Central memory CD8-positive, alpha-beta T cell (primary cell): Measurements from ENCODE around the gene EPB41L2.

ENCODE experiments used
- ATAC-seq: fragments of 150-1000 bp; cut with Tn5 transposase; replicated peaks from 2 replicates; pipeline ENCODE4 v1.10.0; 2022; ENCODE audit warnings: mild to moderate bottlenecking, moderate FRiP score, moderate number of reproducible peaks; ENCODE audit not compliant: poor library complexity, severe bottlenecking; ENCODE audit errors: extremely low read depth
- DNase-seq, 2 donors: peaks; one replicate each; pipeline ENCODE4 v3.0.0; 2021; ENCODE audit warnings: low spot score in 2 of 2
- H3K27ac Mint-ChIP-seq: one replicate; pipeline ENCODE4 v1.8.0; 2022; ENCODE audit warnings: low read depth, mild to moderate bottlenecking, moderate library complexity, mixed read lengths
- H3K27me3 Mint-ChIP-seq: one replicate; pipeline ENCODE4 v1.8.0; 2022; ENCODE audit warnings: mixed read lengths
- H3K36me3 Mint-ChIP-seq: one replicate; pipeline ENCODE4 v1.8.0; 2022; ENCODE audit warnings: mild to moderate bottlenecking, moderate library complexity, mixed read lengths; ENCODE audit not compliant: insufficient read depth
- H3K4me1 Mint-ChIP-seq: one replicate; pipeline ENCODE4 v1.8.0; 2022; ENCODE audit warnings: mixed read lengths
- H3K4me3 Mint-ChIP-seq: one replicate; pipeline ENCODE4 v1.8.0; 2022; ENCODE audit warnings: mild to moderate bottlenecking, moderate library complexity, mixed read lengths
- H3K9me3 Mint-ChIP-seq: one replicate; pipeline ENCODE4 v1.8.0; 2022; ENCODE audit warnings: mixed read lengths

The EPB41L2 gene

DNA sequence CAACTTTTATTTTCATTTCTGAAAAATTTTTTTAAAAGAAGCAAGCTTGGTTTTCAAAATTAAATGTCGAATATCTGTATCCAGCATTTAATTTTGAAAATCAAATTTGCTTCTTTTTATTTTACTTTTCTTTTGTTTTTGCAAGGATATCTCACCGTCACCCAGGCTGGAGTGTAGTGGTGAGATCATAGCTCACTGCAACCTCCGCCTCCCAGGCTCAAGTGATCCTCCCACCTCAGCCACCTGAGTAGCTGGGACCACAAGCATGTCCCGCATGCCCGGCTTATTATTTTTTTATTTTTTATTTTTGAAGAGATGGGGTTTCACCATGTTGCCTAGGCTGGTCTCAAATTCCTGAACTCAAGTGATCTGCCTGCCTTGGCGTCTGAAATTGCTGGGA, 17.0 kb upstream of the EPB41L2 start:
- no peak for DNase-seq
- Mint-ChIP-seq H3K9me3 (no peaks in the 10 kb centered on the region), H3K4me3 (no peak overlapping the region), H3K27ac (no peak overlapping the region), H3K4me1 (no peaks in the 10 kb centered on the region), H3K27me3 (peaks cover 12% of the 10 kb centered on the region), H3K36me3 (no peaks in the 10 kb centered on the region)
- ATAC-seq, result no peak

DNA sequence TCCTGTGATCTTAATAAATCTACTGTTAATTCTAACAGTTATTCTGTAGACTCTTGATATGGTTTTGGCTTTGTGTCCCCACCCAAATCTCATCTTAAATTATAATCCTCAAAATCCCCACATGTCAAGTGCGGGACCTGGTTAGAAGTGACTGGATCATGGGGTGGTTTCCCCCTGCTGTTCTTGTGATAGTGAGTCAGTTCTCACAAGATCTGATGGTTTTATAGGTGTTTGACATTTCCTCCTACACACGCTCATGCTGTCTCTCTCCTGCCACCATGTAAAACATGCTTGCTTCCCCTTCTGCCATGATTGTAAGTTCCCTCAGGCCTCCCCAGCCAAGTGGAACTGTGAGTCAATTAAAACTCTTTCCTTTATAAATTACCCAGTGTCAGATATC, 10.5 kb upstream of the EPB41L2 start:
- H3K9me3 Mint-ChIP-seq, result no peaks in the 10 kb centered on the region
- DNase-seq (no peak), ATAC-seq (no peak)
- no peak overlapping the region for H3K27ac Mint-ChIP-seq
- no peaks in the 10 kb centered on the region for H3K36me3 Mint-ChIP-seq
- no peaks in the 10 kb centered on the region for H3K4me1 Mint-ChIP-seq
- no peak overlapping the region for H3K4me3 Mint-ChIP-seq
- peaks cover 12% of the 10 kb centered on the region for H3K27me3 Mint-ChIP-seq

DNA sequence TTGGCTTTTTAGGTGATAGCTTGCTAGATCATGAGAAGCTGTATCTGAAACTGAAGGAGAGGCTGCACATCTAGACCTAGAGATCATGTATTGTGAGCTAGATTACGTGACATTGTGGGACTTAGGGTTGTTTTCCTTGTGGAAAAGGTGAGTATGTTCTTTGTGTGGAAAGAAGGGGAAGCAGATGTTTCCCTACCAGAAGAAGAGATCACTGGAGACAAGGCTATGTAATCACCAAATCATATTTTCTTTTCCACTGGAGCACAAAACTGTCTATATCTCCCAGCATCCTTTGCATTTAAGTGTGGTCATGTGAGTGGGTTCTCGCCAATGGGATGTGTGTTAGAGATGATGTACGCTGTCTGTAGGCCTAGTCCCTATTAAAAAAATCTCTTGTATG, 7.0 kb upstream of the EPB41L2 start:
- Mint-ChIP-seq H3K27me3 (no peaks in the 10 kb centered on the region), H3K9me3 (no peaks in the 10 kb centered on the region), H3K27ac (no peak overlapping the region), H3K4me1 (no peaks in the 10 kb centered on the region), H3K36me3 (no peaks in the 10 kb centered on the region), H3K4me3 (no peak overlapping the region)
- ATAC-seq (no peak), DNase-seq (no peak)

DNA sequence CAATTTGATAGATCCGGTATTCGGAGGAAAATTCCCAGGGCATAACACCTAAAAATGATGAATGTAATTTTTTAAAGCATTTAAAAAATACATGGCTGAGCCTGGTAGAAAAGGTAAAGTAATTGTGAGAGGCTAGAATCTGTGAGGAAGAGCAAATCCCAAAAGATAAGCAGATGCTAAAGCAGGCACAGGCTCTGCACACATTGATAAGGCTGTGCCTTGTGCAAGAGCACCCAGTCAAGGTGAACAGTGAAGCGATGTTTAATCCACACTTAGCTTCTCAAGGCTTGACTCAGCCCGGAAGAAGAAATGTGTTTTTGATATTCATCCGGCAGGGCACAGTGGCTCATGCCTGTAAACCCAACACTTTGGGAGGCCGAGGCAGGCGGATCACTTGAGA, 5.1 kb upstream of the EPB41L2 start:
- DNase-seq (no peak), ATAC-seq (no peak)
- Mint-ChIP-seq H3K4me1 (peaks cover 6% of the 10 kb centered on the region), H3K27me3 (no peaks in the 10 kb centered on the region), H3K27ac (no peak overlapping the region), H3K36me3 (peaks cover 1% of the 10 kb centered on the region), H3K9me3 (no peaks in the 10 kb centered on the region), H3K4me3 (no peak overlapping the region)

DNA sequence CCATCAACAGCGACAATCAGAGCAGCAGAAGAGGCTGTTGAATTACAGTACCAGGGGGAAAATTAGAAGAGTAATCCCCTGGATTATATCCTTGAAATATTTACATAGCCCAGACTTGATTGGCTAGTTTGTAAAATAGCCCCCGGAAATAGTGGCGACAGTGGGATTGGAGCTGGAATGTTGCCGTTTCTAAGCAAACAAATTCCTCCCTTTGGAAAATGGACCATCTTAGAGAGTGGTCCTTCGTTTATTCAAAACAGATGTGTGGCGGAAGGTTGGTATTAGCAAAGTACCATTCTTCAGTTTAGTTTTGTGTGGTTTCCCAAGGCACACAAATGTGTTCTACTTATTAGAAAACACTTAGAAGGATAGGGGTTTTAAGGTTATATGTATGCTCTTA, 4.5 kb upstream of the EPB41L2 start:
- DNase-seq, result no peak
- no peak overlapping the region for H3K4me3 Mint-ChIP-seq
- no peak overlapping the region for H3K27ac Mint-ChIP-seq
- peaks cover 6% of the 10 kb centered on the region for H3K4me1 Mint-ChIP-seq
- H3K27me3 Mint-ChIP-seq, result no peaks in the 10 kb centered on the region
- no peaks in the 10 kb centered on the region for H3K9me3 Mint-ChIP-seq
- ATAC-seq, result no peak
- H3K36me3 Mint-ChIP-seq, result peaks cover 1% of the 10 kb centered on the region

DNA sequence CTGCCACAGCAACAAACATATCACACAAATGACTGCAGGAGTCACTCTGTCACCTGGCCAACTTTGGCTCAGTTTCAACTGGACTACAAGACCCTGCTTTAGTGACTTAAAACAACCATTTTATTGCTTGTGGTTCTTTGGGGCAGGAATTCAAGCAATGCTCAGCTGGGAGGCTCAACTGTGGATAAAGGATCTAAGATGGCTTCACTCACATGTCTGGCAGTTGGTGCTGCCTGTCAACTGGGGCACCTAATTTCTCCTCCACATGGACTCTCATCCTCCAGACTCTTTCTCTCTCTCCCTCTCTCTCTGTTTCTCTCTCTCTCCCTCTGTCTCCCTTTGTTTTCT, 2.8 kb upstream of the EPB41L2 start:
- ATAC-seq, result no peak
- Mint-ChIP-seq H3K36me3 (peaks cover 1% of the 10 kb centered on the region), H3K4me1 (peaks cover 17% of the 10 kb centered on the region)

DNA sequence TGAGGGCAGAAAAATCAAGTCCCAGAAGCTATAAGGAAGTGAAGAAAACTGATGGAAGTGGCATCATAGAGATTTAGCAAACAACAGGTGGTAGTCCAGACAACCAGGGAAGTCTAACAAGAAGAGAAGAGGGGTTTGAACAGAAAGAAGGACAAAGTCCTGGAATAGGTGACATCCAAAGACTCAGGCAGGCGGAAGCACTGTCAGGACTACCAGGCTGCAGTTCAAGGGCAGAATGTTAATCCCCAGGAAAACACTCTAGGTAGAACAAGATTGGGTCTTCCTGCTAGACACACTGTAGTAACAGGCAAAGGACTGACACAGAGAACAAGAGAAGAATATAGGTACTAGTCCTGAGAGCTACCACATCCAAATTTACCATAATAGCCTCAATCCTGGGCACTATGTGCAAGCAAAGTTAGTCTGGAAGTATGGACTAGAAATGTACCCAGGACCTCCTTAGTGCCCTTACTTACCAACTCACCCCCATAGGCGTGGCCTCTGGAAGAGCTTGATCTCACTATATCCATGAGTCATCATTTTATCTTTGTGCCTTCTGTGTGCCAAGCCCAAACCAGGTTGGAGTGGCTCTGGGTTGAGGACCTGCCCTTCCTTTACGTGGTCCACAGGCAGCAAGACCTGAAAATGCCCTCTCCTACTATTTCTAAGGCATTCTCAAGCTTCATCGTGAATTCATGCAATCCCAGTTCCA, 2.2 kb upstream of the EPB41L2 start:
- Mint-ChIP-seq H3K36me3 (peaks cover 1% of the 10 kb centered on the region), H3K9me3 (no peaks in the 10 kb centered on the region), H3K4me1 (peaks cover 21% of the 10 kb centered on the region), H3K4me3 (no peak overlapping the region), H3K27ac (no peak overlapping the region), H3K27me3 (no peaks in the 10 kb centered on the region)
- no peak for ATAC-seq
- DNase-seq, result no peak

More for the DNA sequence above, 2.8 kb upstream of the EPB41L2 start:
- Mint-ChIP-seq H3K27ac (no peak overlapping the region), H3K27me3 (no peaks in the 10 kb centered on the region), H3K9me3 (no peaks in the 10 kb centered on the region), H3K4me3 (no peak overlapping the region)
- DNase-seq, result no peak

DNA sequence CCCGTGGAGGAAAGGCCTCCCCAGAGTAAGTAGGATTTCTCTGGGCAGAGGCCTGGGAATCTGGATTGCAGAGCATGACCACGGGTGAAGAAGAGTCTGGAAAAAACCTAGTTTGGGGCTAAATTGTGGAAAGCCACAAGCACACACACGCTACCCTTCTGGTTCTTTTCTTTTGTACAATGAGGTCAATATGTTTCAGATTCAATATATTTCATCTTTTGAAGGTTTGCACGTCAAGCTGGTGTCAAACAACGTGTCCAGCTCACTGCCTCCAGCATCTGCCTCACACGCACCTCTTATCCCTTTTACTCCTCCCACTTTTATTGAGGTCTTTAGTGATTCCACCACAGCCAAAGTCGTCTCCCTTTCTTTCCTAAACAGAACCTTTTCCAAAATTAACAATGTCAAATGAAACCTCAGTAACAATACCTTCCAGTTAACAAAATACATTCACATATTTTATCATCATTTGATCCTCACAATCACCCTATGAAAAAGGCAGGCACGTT, 773 bp upstream of the EPB41L2 start:
- ATAC-seq (no peak), DNase-seq (no peak)
- Mint-ChIP-seq H3K36me3 (peaks cover 1% of the 10 kb centered on the region), H3K9me3 (no peaks in the 10 kb centered on the region), H3K27me3 (no peaks in the 10 kb centered on the region), H3K4me1 (peaks cover 21% of the 10 kb centered on the region), H3K4me3 (peak overlapping the region; percentile 61), H3K27ac (peak overlapping the region; percentile 2)

DNA sequence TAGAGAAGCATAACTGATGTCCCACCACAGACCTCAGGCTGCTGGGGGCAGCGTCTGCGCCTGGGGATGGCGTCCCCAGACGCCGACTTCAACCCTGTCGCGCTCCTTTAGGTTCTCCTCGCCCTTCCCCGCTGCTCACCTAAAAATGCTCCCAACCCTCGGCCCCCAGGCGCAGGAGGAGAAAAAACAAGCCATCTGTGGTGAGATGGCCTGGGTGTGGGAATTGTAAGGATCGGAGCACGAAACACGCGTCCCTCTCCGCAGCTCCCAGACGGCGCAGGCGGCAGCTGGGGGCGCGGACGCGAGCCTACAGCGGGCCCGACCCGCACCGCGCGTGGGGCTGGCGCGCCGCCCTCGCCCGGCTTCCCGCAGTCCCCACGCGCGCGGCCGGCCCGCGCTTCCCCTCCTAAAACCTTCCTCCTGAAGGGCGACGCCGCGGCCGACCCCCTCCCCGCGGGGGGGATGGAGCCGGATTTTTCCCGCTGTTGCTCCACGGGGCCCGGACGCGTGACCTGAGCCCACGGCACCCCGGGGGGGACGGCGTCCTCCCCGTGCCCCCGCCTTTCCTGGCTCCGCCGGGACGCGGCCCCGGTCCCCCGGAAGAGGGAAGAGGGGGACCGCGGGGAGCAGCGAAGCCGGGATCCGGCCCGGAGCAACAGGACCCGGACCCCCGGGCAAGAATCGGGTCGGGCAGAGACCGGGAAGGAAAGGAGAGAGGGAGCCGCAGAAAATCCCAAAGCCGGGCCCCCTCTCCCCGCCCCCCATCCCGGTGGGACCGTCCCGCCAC, 611 bp downstream of the EPB41L2 start:
- H3K27ac Mint-ChIP-seq, result peak overlapping the region; percentile 42
- DNase-seq (no peak), ATAC-seq (peak; percentile 58)
- H3K36me3 Mint-ChIP-seq, result peaks cover 1% of the 10 kb centered on the region
- H3K4me1 Mint-ChIP-seq, result peaks cover 21% of the 10 kb centered on the region
- H3K27me3 Mint-ChIP-seq, result no peaks in the 10 kb centered on the region
- H3K9me3 Mint-ChIP-seq, result no peaks in the 10 kb centered on the region
- H3K4me3 Mint-ChIP-seq, result peak overlapping the region; percentile 61

DNA sequence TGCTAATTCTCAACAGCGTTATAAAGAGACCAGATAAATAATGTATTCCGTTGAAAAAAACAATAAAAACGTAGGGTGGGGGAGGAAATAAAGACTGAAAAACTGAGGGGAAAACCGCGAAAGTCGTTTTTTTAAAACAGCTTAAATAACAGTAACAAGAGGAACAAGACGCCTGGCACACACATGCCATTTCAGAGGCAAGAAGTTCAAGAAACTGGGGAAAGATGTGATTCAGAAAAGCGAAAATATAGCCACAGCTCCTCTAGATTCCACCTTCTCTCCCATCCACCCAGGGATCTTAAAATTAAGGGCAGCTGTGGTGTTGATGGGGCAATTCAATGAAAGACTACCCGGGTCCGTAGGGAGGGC, 1.3 kb downstream of the EPB41L2 start:
- Mint-ChIP-seq H3K27ac (peak overlapping the region; percentile 42), H3K4me1 (peaks cover 21% of the 10 kb centered on the region), H3K36me3 (peaks cover 1% of the 10 kb centered on the region), H3K9me3 (no peaks in the 10 kb centered on the region), H3K4me3 (peak overlapping the region; percentile 61), H3K27me3 (no peaks in the 10 kb centered on the region)
- DNase-seq, result no peak
- ATAC-seq, result no peak

DNA sequence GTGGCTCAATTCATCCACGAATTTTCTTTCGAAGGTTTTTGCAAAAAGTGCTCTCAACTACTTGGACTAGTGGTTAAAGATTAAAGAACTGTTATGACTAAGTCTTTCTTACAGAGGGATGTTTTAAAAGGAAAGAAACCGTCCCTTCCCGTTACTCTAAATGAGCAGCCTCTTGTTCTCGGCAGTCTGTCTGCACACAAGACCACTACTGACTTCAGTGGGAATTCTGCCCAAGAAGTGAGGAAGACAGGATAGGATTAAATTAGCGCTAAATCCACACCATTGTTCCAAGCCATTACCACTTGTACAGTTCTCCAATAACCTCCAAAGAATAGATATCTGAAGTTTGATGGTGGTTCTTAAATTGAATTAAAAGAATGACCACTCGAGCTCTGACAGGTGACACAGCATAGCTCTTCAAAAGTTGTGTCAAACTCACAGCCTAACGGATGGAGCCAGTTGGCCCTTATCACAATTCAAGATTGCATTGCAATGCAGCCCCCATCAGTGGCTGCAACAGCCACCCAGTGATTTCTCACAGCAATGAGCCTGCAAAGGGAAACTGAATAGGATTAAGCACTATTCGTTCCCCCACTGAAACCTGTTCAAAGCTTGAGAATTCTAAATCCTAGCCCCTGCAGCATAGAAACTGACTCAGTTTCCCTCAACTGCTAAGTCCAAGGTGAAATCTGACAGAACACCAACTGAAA, 1.8 kb downstream of the EPB41L2 start:
- H3K36me3 Mint-ChIP-seq, result peaks cover 1% of the 10 kb centered on the region
- H3K4me1 Mint-ChIP-seq, result peaks cover 21% of the 10 kb centered on the region
- DNase-seq (no peak), ATAC-seq (no peak)
- peak overlapping the region; percentile 42 for H3K27ac Mint-ChIP-seq
- no peaks in the 10 kb centered on the region for H3K9me3 Mint-ChIP-seq
- no peaks in the 10 kb centered on the region for H3K27me3 Mint-ChIP-seq
- peak overlapping the region; percentile 61 for H3K4me3 Mint-ChIP-seq

DNA sequence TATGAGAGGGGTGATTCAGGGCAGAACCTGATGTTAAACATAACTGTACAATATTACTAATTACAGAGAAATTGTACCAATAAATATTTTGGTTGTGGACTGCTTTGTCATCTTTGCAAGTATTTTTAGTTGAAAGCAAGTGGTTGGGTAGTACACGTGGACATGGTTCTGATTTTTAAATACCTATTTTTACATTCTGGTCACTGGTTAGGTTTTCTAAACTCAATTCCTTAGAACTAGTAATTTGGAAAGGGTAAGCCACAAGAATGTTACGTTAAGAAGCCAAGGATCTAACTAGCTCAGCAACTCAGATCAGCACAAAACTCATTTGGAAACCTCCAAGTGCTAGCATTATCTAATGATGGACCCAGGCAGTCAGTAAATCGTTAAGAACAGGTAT, 2.7 kb downstream of the EPB41L2 start:
- DNase-seq (no peak), ATAC-seq (no peak)
- H3K9me3 Mint-ChIP-seq, result no peaks in the 10 kb centered on the region
- peaks cover 1% of the 10 kb centered on the region for H3K36me3 Mint-ChIP-seq
- H3K27ac Mint-ChIP-seq, result no peak overlapping the region
- H3K4me1 Mint-ChIP-seq, result peaks cover 21% of the 10 kb centered on the region
- no peak overlapping the region for H3K4me3 Mint-ChIP-seq
- no peaks in the 10 kb centered on the region for H3K27me3 Mint-ChIP-seq
